Transverse colon (tissue), 4 donors: ENCODE measurements around the gene IP6K2. TPM values are rescaled to one million over a fixed set of nuclear protein-coding genes. Genes with fewer than 3 reads are reported as not detected.
A peak's percentile ranks its signal among the peaks of the same experiment; 100 is the strongest.

Experiments used
- DNase-seq: peaks from one replicate; pipeline ENCODE4 v3.0.0-alpha.2; 2019
- H3K27ac ChIP-seq, 4 donors: fragments of 200-600 bp; sonication (generic); 2 replicates each; pipeline ENCODE4 v1.5.1; 2016 to 2018; ENCODE audit warnings: inconsistent platforms in 4 of 4
- H3K27me3 ChIP-seq: fragments of 200-600 bp; sonication (generic); 2 replicates; pipeline ENCODE4 v1.5.1; 2017; ENCODE audit warnings: inconsistent platforms
- H3K36me3 ChIP-seq, 4 donors: fragments of 200-600 bp; sonication (generic); 2 replicates each; pipeline ENCODE4 v1.5.1; 2017 to 2019; ENCODE audit warnings: inconsistent platforms in 4 of 4
- H3K4me1 ChIP-seq, 4 donors: fragments of 200-600 bp; sonication (generic); 2 replicates each; pipeline ENCODE4 v1.5.1; 2017 to 2020; ENCODE audit warnings: inconsistent platforms in 4 of 4
- H3K4me3 ChIP-seq, 4 donors: fragments of 200-600 bp; sonication (generic); 1 replicate in 1 of 4; 2 replicates in 3 of 4; pipeline versions ENCODE4 v1.5.1 to v1.6.1; 2017 to 2019; ENCODE audit warnings: inconsistent platforms in 4 of 4
- H3K9me3 ChIP-seq, 2 donors: fragments of 200-600 bp; sonication (generic); 2 replicates each; pipeline ENCODE4 v1.5.1; 2017 to 2019; ENCODE audit warnings: inconsistent platforms in 2 of 2
- CTCF ChIP-seq, 5 experiments: fragments of 200-600 bp in 3 of 5; fragments of 450-650 bp in 2 of 5; sonication (generic) in 3 of 5; IDR thresholded peaks; 1 replicate in 2 of 5; 2 replicates in 3 of 5; pipeline ENCODE4 v1.5.1; 2016 to 2017; ENCODE audit warnings: antibody characterized with exemption in 5 of 5, inconsistent platforms in 3 of 5, mild to moderate bottlenecking in 2 of 5, moderate library complexity in 1 of 5
- EP300 ChIP-seq: sonication (generic); formaldehyde crosslinking; IDR thresholded peaks from one replicate; pipeline ENCODE4 v1.6.1; 2017; ENCODE audit warnings: antibody characterized with exemption, low read depth
- POLR2A ChIP-seq: fragments of 450-650 bp; IDR thresholded peaks from one replicate; pipeline ENCODE4 v1.6.1; 2016; ENCODE audit warnings: antibody characterized with exemption, mild to moderate bottlenecking, moderate library complexity
- POLR2AphosphoS5 ChIP-seq, 3 donors: sonication (generic); formaldehyde crosslinking; IDR thresholded peaks; one replicate each; pipeline ENCODE4 v1.6.1; 2016; ENCODE audit warnings: antibody characterized with exemption in 3 of 3
- WGBS, 2 donors: methylation state at CpG; one replicate each; pipeline ENCODE4 v1.1.5; 2018; ENCODE audit warnings: low coverage in 1 of 2; 5-methylcytosine and 5-hydroxymethylcytosine counted together
- in situ Hi-C, 4 donors: fragments of 200-750 bp; cut with MboI; loops; one replicate each; pipeline versions ENCODE4 v1.15.0 to v1.15.1; 2017; ENCODE audit warnings: low sequenced_read_pairs in 3 of 4, low pct_ligation_motif_present in 1 of 4, low pct_unique_long_range_greater_than_20kb in 1 of 4
- intact Hi-C: fragments of 100-400 bp; cut with DNase I; formaldehyde crosslinking; loops from one replicate; pipeline ENCODE4 v1.15.1; 2023; ENCODE audit warnings: low total_unique reads
- total RNA-seq, 4 donors: library from RNA; depleted of rRNA; stranded (reverse); fragments of >200 nt; gene quantifications; one replicate each; pipeline ENCODE4 v1.1.0, GENCODE V29; 2016

Gene IP6K2
- total RNA-seq, 4 donors from 2014 or later, result 169 to 255 (median 225) TPM

GRCh38 chr3:48696156-48696555 is 20.9 kb downstream of the IP6K2 start:
- 83 to 97% methylated on average over 1 to 5 of the region's 5 CpGs for WGBS, 2 donors
- intact Hi-C loops, result no loop called here
- no peak for DNase-seq
- no peaks in the 10 kb centered on the region for H3K27me3 ChIP-seq
- TF ChIP-seq POLR2A, result no peak
- no peak for TF ChIP-seq POLR2AphosphoS5 (IDR thresholded peaks at IDR 0.05)
- no peak for TF ChIP-seq CTCF (IDR thresholded peaks at IDR 0.05)
- TF ChIP-seq EP300, result no peak
- in situ Hi-C loops, result no loop called here
- no peaks in the 10 kb centered on the region for H3K9me3 ChIP-seq
- peaks cover 0 to 42% (median 19%) of the 10 kb centered on the region in 4 donors for H3K36me3 ChIP-seq
- peak overlapping the region; percentile 68 to 91 (median 79) for H3K27ac ChIP-seq
- no peak overlapping the region for H3K4me3 ChIP-seq
- H3K4me1 ChIP-seq, result peaks cover 3 to 44% (median 18%) of the 10 kb centered on the region in 4 donors

- in situ Hi-C loops, result no loop called here
Observed at GRCh38 chr3:48695393-48695753, 21.6 kb downstream of the IP6K2 start.

GRCh38 chr3:48694610-48695392 is 22.2 kb downstream of the IP6K2 start:
- Histone ChIP-seq H3K36me3 (peaks cover 0 to 52% (median 24%) of the 10 kb centered on the region in 4 donors), H3K27me3 (no peaks in the 10 kb centered on the region), H3K27ac (peak overlapping the region; percentile 68 to 91 (median 79)), H3K4me1 (peaks cover 3 to 30% (median 12%) of the 10 kb centered on the region in 4 donors), H3K4me3 (peak overlapping the region; percentile 1 to 40 (median 10)), H3K9me3 (no peaks in the 10 kb centered on the region)
- in situ Hi-C loops, result no loop called here
- DNase-seq, result peak; percentile 65
- intact Hi-C loops, result no loop called here
- 54 to 72% methylated on average over 9 to 23 of the region's 23 CpGs for WGBS, 2 donors
- TF ChIP-seq CTCF (IDR thresholded peaks at IDR 0.05), result no peak
- no peak for TF ChIP-seq EP300
- peak in 2 of 3 donors; percentile 39 for TF ChIP-seq POLR2AphosphoS5 (IDR thresholded peaks at IDR 0.05)
- TF ChIP-seq POLR2A, result peak; percentile 55

More at GRCh38 chr3:48695393-48695753, 21.6 kb downstream of the IP6K2 start:
- Histone ChIP-seq H3K4me3 (peak overlapping the region in 3 of 4 donors; percentile 10 to 40 (median 11)), H3K27me3 (no peaks in the 10 kb centered on the region), H3K27ac (peak overlapping the region; percentile 68 to 91 (median 79)), H3K36me3 (peaks cover 0 to 49% (median 22%) of the 10 kb centered on the region in 4 donors), H3K9me3 (no peaks in the 10 kb centered on the region), H3K4me1 (peaks cover 3 to 36% (median 12%) of the 10 kb centered on the region in 4 donors)
- 56 to 60% methylated on average over 8 to 9 of the region's 9 CpGs for WGBS, 2 donors
- no peak for TF ChIP-seq POLR2A
- peak in 2 of 3 donors; percentile 41 to 62 for TF ChIP-seq POLR2AphosphoS5 (IDR thresholded peaks at IDR 0.05)
- peak; percentile 56 for DNase-seq
- intact Hi-C loops, result no loop called here

- 93 to 100% methylated on average over 1 to 8 of the region's 8 CpGs for WGBS, 2 donors
- no peaks in the 10 kb centered on the region for H3K9me3 ChIP-seq
- TF ChIP-seq POLR2A, result no peak
- TF ChIP-seq CTCF (IDR thresholded peaks at IDR 0.05), result no peak
- TF ChIP-seq POLR2AphosphoS5 (IDR thresholded peaks at IDR 0.05), result no peak
- no peak for TF ChIP-seq EP300
- intact Hi-C loops, result no loop called here
- DNase-seq, result no peak
- peak overlapping the region in 3 of 4 donors; percentile 1 to 40 (median 10) for H3K4me3 ChIP-seq
- peaks cover 0 to 62% (median 29%) of the 10 kb centered on the region in 4 donors for H3K36me3 ChIP-seq
- in situ Hi-C loops, result no loop called here
- no peaks in the 10 kb centered on the region for H3K27me3 ChIP-seq
- H3K4me1 ChIP-seq, result peaks cover 3 to 30% (median 12%) of the 10 kb centered on the region in 4 donors
- peak overlapping the region; percentile 68 to 91 (median 79) for H3K27ac ChIP-seq
Observed at GRCh38 chr3:48693826-48694225, 23.2 kb downstream of the IP6K2 start.
